Mesendoderm (in vitro differentiated cells): ENCODE results near the gene SETDB2.

Source experiments
- DNase-seq: peaks from one replicate; pipeline ENCODE4 v3.0.0; 2013
- H2AK5ac ChIP-seq: 2 replicates; pipeline ENCODE4 v1.6.1; 2013; ENCODE audit warnings: low read length, inconsistent platforms
- H2BK120ac ChIP-seq: 2 replicates; pipeline ENCODE4 v1.6.1; 2013; ENCODE audit warnings: low read depth, mild to moderate bottlenecking, low read length, moderate library complexity, mixed read lengths
- H2BK15ac ChIP-seq: replicated peaks from 2 replicates; pipeline ENCODE4 v1.6.1; 2013; ENCODE audit warnings: low read depth, mild to moderate bottlenecking, moderate library complexity
- H2BK5ac ChIP-seq: 2 replicates; pipeline ENCODE4 v1.6.1; 2013; ENCODE audit warnings: low read length, inconsistent platforms
- H3K18ac ChIP-seq: 2 replicates; pipeline ENCODE4 v1.6.1; 2013; ENCODE audit warnings: mild to moderate bottlenecking, low read length, mixed read lengths
- H3K23ac ChIP-seq: one replicate; pipeline ENCODE4 v1.6.1; 2013; ENCODE audit warnings: low read length
- H3K27ac ChIP-seq: 2 replicates; pipeline ENCODE4 v1.5.1; 2013; ENCODE audit warnings: low read depth, mild to moderate bottlenecking, inconsistent platforms, low read length, moderate library complexity
- H3K27me3 ChIP-seq: 2 replicates; pipeline ENCODE4 v1.6.1; 2013; ENCODE audit warnings: low read length, control low read depth, mild to moderate bottlenecking, inconsistent platforms; ENCODE audit not compliant: insufficient read depth, poor library complexity
- H3K36me3 ChIP-seq: 2 replicates; pipeline ENCODE4 v1.6.1; 2013; ENCODE audit warnings: low read length, inconsistent platforms; ENCODE audit not compliant: control insufficient read depth, insufficient read depth
- H3K4ac ChIP-seq: one replicate; pipeline ENCODE4 v1.6.1; 2013; ENCODE audit warnings: low read depth, mild to moderate bottlenecking, low read length, moderate library complexity
- H3K4me1 ChIP-seq: 2 replicates; pipeline ENCODE4 v1.6.1; 2013; ENCODE audit warnings: low read depth, low read length, inconsistent platforms; ENCODE audit not compliant: control insufficient read depth
- H3K4me2 ChIP-seq: 2 replicates; pipeline ENCODE4 v1.6.1; 2013; ENCODE audit warnings: low read length
- H3K4me3 ChIP-seq: 2 replicates; pipeline ENCODE4 v1.5.1; 2013; ENCODE audit warnings: mild to moderate bottlenecking, low read length
- H3K56ac ChIP-seq: one replicate; pipeline ENCODE4 v1.6.1; 2013; ENCODE audit warnings: low read length
- H3K79me1 ChIP-seq: 2 replicates; pipeline ENCODE4 v1.6.1; 2013; ENCODE audit warnings: low read length, inconsistent platforms
- H3K79me2 ChIP-seq: 2 replicates; pipeline ENCODE4 v1.6.1; 2013; ENCODE audit warnings: mild to moderate bottlenecking, low read length; ENCODE audit not compliant: control insufficient read depth, insufficient read depth
- H3K9ac ChIP-seq: 2 replicates; pipeline ENCODE4 v1.6.1; 2013; ENCODE audit warnings: low read length, inconsistent platforms
- H4K5ac ChIP-seq: one replicate; pipeline ENCODE4 v1.6.1; 2013; ENCODE audit warnings: low read length
- H4K8ac ChIP-seq: one replicate; pipeline ENCODE4 v1.6.1; 2013; ENCODE audit warnings: low read depth, mild to moderate bottlenecking, control low read depth, low read length, moderate library complexity
- WGBS: extraction: QIAGEN DNeasy Blood & Tissue Kit; methylation state at CpG from one replicate; pipeline ENCODE4 v1.1.7; 2013; ENCODE audit warnings: low lambda C conversion rate, missing lambda C conversion rate; ENCODE audit not compliant: insufficient coverage; ENCODE audit errors: extremely low coverage; 5-methylcytosine and 5-hydroxymethylcytosine counted together

The SETDB2 gene

DNA sequence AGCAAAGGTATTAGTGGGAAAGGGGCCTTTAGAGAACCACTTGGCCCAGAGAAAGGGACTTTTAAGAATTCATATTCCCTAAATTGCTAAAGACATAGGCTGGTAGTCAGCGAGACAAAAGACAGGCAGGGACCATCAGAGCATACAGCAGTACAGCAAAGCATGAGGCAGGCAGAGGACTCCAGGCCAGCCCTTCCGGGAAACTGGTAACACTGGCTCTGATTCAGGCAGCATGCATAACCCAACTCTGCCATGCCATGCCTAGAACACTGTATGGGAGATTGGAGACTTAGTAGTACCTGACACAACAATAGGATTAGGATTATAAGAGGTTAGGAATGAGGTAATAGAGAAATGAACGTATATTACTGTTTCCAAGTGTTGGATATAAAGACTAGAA lies 35.1 kb upstream of the SETDB2 start:
- H3K23ac ChIP-seq: no peak overlapping the region

DNA sequence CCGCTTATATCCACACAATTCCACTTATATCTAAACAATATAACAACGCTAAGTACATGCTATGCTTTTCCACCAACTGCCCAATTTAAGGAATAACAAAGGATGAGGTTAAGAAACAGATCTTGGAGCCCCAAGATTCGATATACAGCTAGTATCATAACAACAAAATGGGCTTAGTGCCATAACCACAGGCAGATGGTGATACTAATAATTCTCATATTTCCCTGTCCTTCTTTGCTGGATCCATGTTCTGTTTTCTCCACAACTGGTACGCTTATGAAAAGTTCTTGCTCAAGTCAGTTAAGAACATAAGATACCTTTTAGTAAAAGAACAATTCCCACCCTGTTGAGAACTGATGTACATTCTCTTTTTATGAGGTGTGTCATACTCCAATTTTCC lies 34.1 kb upstream of the SETDB2 start:
- DNase-seq: no peak
- H2AK5ac ChIP-seq: no peak overlapping the region
- H3K79me1 ChIP-seq: no peaks in the 10 kb centered on the region
- no peak overlapping the region for H3K18ac ChIP-seq
- H2BK120ac ChIP-seq: no peak overlapping the region
- no peak overlapping the region for H3K4me3 ChIP-seq
- H3K4me1 ChIP-seq: no peaks in the 10 kb centered on the region
- H3K9ac ChIP-seq: no peak overlapping the region
- 75% methylated on average over 2 of the region's 4 CpGs for WGBS
- no peak overlapping the region for H2BK15ac ChIP-seq
- H2BK5ac ChIP-seq: no peak overlapping the region
- no peaks in the 10 kb centered on the region for H3K36me3 ChIP-seq
- H4K5ac ChIP-seq: no peak overlapping the region
- H3K27me3 ChIP-seq: no peaks in the 10 kb centered on the region
- no peak overlapping the region for H3K23ac ChIP-seq
- no peak overlapping the region for H3K4me2 ChIP-seq
- no peak overlapping the region for H4K8ac ChIP-seq
- H3K56ac ChIP-seq: no peak overlapping the region
- H3K4ac ChIP-seq: no peak overlapping the region
- no peaks in the 10 kb centered on the region for H3K79me2 ChIP-seq
- no peak overlapping the region for H3K27ac ChIP-seq

More for the DNA sequence above, 35.1 kb upstream of the SETDB2 start:
- Histone ChIP-seq H3K4ac (no peak overlapping the region), H3K4me1 (no peaks in the 10 kb centered on the region), H3K79me1 (no peaks in the 10 kb centered on the region), H4K8ac (no peak overlapping the region), H2AK5ac (no peak overlapping the region), H2BK5ac (no peak overlapping the region), H2BK120ac (no peak overlapping the region), H3K4me3 (no peak overlapping the region), H3K27me3 (no peaks in the 10 kb centered on the region), H3K56ac (no peak overlapping the region), H3K18ac (no peak overlapping the region), H3K79me2 (no peaks in the 10 kb centered on the region), H3K9ac (no peak overlapping the region), H3K36me3 (no peaks in the 10 kb centered on the region), H3K27ac (no peak overlapping the region), H4K5ac (no peak overlapping the region), H2BK15ac (no peak overlapping the region), H3K4me2 (no peak overlapping the region)
- no peak for DNase-seq
- 100% methylated on average over 1 of the region's 3 CpGs for WGBS

DNA sequence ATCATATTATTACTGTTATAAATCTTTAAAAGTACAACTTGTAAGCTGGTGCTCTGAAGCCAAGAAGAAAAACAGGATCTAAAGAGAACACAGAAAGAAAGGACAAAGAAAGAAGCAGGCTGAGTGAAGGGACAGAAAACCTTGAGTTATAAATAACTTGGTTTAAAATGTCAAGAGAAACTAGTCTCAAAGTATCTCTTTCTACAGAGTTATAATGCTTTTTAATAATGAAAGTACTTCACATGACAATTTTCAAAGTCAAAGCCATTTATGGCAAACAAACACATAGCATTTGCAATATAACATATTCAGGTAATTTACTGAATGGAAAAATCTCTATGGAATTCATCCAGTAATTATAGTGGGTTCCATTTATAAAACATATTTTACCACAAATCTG lies 33.6 kb upstream of the SETDB2 start:
- no peak overlapping the region for H3K27ac ChIP-seq
- no peak overlapping the region for H2AK5ac ChIP-seq
- H3K27me3 ChIP-seq: no peaks in the 10 kb centered on the region
- H3K4ac ChIP-seq: no peak overlapping the region
- H2BK120ac ChIP-seq: no peak overlapping the region
- no peak overlapping the region for H3K18ac ChIP-seq
- H3K4me2 ChIP-seq: no peak overlapping the region
- no peak overlapping the region for H3K23ac ChIP-seq
- no peak overlapping the region for H3K56ac ChIP-seq
- H2BK5ac ChIP-seq: no peak overlapping the region
- H3K79me1 ChIP-seq: no peaks in the 10 kb centered on the region
- no peak overlapping the region for H4K5ac ChIP-seq
- H4K8ac ChIP-seq: no peak overlapping the region
- H3K79me2 ChIP-seq: no peaks in the 10 kb centered on the region
- no peaks in the 10 kb centered on the region for H3K36me3 ChIP-seq
- H3K9ac ChIP-seq: no peak overlapping the region
- no peak overlapping the region for H3K4me3 ChIP-seq
- H3K4me1 ChIP-seq: no peaks in the 10 kb centered on the region
- DNase-seq: no peak
- H2BK15ac ChIP-seq: no peak overlapping the region

DNA sequence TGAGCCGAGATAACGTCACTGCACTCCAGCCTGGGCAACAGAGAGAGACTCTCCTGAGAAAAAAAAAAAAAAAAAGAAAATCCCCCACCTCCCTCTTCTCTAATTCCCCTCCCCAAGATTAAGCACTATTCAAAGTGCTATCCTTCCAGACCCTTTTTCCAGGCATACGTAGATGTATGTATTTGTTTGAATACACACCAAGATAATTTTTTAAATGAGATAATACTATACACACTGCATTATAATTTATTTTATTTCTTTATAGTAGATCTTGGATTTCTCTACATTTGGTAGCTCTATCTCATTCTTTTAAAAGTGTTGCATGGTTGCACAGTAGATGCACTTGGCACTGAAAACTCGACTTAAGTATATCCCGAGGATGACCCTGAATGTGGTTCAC lies 32.7 kb upstream of the SETDB2 start:
- Histone ChIP-seq H3K79me1 (no peaks in the 10 kb centered on the region), H2BK15ac (no peak overlapping the region), H3K4me2 (no peak overlapping the region), H3K56ac (no peak overlapping the region), H3K23ac (no peak overlapping the region), H2AK5ac (no peak overlapping the region), H4K5ac (no peak overlapping the region), H3K36me3 (no peaks in the 10 kb centered on the region), H3K4ac (no peak overlapping the region), H2BK5ac (no peak overlapping the region), H3K27ac (no peak overlapping the region), H3K4me1 (no peaks in the 10 kb centered on the region), H4K8ac (no peak overlapping the region), H2BK120ac (no peak overlapping the region), H3K27me3 (no peaks in the 10 kb centered on the region), H3K79me2 (no peaks in the 10 kb centered on the region), H3K18ac (no peak overlapping the region), H3K9ac (no peak overlapping the region), H3K4me3 (no peak overlapping the region)
- WGBS: no CpG with 5 or more reads among the region's 5 CpGs
- DNase-seq: no peak

DNA sequence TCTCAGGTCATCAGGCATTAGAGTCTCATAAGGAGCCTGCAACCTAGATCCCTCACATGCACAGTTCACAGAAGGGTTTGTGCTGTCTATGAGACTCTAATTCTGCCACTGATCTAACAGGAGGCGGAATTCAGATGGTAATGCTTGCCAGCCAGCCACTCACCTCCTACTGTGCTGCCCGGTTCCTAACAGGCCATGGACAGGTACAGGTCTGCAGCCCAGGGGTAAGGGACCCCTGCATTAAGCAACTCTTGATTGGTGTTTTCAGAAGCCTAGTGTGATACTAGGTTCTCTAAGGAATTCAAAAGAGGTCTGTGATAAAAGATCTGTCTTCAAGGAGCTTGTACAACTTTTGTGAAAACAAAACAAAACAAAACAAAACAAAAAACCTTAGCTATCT lies 31.3 kb upstream of the SETDB2 start:
- H3K56ac ChIP-seq: no peak overlapping the region
- no peaks in the 10 kb centered on the region for H3K79me2 ChIP-seq
- H4K5ac ChIP-seq: no peak overlapping the region
- H3K9ac ChIP-seq: no peak overlapping the region
- no peak overlapping the region for H3K4ac ChIP-seq
- H3K4me1 ChIP-seq: no peaks in the 10 kb centered on the region
- no peak overlapping the region for H2BK120ac ChIP-seq
- H4K8ac ChIP-seq: no peak overlapping the region
- no peaks in the 10 kb centered on the region for H3K36me3 ChIP-seq
- WGBS: no CpG with 5 or more reads among the region's 2 CpGs
- DNase-seq: no peak
- H2BK5ac ChIP-seq: no peak overlapping the region
- no peaks in the 10 kb centered on the region for H3K27me3 ChIP-seq
- H2AK5ac ChIP-seq: no peak overlapping the region
- no peak overlapping the region for H3K4me2 ChIP-seq
- H3K23ac ChIP-seq: no peak overlapping the region
- H3K18ac ChIP-seq: no peak overlapping the region
- H2BK15ac ChIP-seq: no peak overlapping the region
- no peak overlapping the region for H3K27ac ChIP-seq
- H3K79me1 ChIP-seq: no peaks in the 10 kb centered on the region
- H3K4me3 ChIP-seq: no peak overlapping the region

DNA sequence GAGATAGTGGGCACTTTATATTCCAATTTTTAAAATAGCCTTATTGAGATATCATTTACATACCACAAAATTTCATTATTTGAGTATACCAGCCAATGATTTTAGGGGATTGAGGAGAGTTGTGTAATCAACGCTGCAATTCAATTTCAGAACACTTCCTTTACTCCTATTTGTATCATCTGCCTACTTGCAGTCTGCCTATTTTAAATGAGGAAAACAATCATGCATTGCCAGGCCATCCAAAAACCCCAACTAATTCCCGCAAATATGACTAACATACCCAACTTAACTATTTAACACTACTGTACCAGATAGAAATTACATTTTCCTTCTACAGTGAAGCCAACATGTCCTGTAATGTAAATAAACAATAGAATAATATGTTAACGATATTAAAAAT lies 26.9 kb upstream of the SETDB2 start:
- no peak overlapping the region for H2BK15ac ChIP-seq
- H2BK120ac ChIP-seq: no peak overlapping the region

More for the DNA sequence above, 26.9 kb upstream of the SETDB2 start:
- Histone ChIP-seq H3K36me3 (no peaks in the 10 kb centered on the region), H3K4ac (no peak overlapping the region), H3K4me2 (no peak overlapping the region), H3K27ac (no peak overlapping the region), H3K18ac (no peak overlapping the region), H4K5ac (no peak overlapping the region), H2AK5ac (no peak overlapping the region), H2BK5ac (no peak overlapping the region), H4K8ac (no peak overlapping the region), H3K56ac (no peak overlapping the region), H3K4me1 (no peaks in the 10 kb centered on the region), H3K4me3 (no peak overlapping the region), H3K79me1 (no peaks in the 10 kb centered on the region), H3K9ac (no peak overlapping the region), H3K27me3 (no peaks in the 10 kb centered on the region), H3K23ac (no peak overlapping the region), H3K79me2 (no peaks in the 10 kb centered on the region)
- WGBS: 100% methylated on average over 1 of the region's 3 CpGs
- no peak for DNase-seq
